ENCODE measurements around the gene SMC1A.

SMC1A gene

DNA sequence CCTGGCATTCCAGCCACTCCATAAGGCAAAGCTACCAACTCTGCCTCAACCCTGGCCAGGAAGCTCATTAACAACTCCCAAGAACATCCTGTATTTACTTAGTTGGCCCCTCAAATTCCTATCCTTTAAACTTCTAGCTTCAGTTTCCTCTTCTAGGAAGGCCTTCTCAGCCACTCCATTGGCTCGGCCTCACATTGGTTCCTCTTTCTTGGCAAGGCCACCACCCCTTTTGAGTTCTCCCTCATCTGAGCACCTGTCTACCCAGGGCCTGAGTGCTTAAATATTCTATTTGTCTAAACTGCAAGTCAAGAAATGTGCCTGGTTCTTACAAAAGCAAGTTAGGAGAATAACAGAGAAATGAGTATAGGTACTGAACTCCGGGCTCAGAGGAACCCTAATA is 10.0 kb downstream of the SMC1A start:
- no peaks in the 10 kb centered on the region for H3K4me1 ChIP-seq (ENCODE audit: insufficient read depth, poor library complexity, severe bottlenecking)
- no peak for ATAC-seq (ENCODE audit: low read depth)
- no peak overlapping the region for H3K27ac ChIP-seq (ENCODE audit: poor library complexity, severe bottlenecking)
- no peaks in the 10 kb centered on the region for H3K9me3 ChIP-seq (ENCODE audit: severe bottlenecking)
- H3K4me3 ChIP-seq (ENCODE audit: severe bottlenecking) = no peak overlapping the region
- TF ChIP-seq, protein P1, sequence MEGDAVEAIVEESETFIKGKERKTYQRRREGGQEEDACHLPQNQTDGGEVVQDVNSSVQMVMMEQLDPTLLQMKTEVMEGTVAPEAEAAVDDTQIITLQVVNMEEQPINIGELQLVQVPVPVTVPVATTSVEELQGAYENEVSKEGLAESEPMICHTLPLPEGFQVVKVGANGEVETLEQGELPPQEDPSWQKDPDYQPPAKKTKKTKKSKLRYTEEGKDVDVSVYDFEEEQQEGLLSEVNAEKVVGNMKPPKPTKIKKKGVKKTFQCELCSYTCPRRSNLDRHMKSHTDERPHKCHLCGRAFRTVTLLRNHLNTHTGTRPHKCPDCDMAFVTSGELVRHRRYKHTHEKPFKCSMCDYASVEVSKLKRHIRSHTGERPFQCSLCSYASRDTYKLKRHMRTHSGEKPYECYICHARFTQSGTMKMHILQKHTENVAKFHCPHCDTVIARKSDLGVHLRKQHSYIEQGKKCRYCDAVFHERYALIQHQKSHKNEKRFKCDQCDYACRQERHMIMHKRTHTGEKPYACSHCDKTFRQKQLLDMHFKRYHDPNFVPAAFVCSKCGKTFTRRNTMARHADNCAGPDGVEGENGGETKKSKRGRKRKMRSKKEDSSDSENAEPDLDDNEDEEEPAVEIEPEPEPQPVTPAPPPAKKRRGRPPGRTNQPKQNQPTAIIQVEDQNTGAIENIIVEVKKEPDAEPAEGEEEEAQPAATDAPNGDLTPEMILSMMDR (IDR thresholded peaks at IDR 0.05; ENCODE audit: poor library complexity, severe bottlenecking) = no peak
- DNase-seq (ENCODE audit: low spot score) = no peak
- peaks cover 37% of the 10 kb centered on the region for H3K36me3 ChIP-seq (ENCODE audit: low read depth)
- H3K27me3 ChIP-seq (ENCODE audit: insufficient read depth, poor library complexity, severe bottlenecking) = no peaks in the 10 kb centered on the region

DNA sequence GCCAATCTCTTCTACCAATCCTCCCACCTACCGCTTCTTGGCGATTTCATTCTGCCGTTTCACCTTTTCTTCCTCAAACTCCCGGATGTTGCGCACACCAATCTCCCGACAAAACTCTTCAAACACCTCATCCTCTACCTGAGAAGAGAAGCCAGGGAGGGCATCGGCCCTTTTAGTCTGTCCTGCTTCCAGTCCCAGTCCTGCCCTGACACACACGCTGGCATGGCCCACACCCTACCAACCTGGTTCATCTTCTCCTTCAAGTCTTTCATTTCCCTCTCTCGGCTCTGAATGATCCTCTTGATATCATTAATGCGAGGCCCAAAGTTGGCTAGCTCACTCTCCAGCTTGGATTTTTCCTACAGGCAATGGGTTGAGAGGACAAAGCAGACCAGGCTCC is 18.9 kb downstream of the SMC1A start:
- TF ChIP-seq, protein P1 (IDR thresholded peaks at IDR 0.05; ENCODE audit: poor library complexity, severe bottlenecking) = no peak
- no peaks in the 10 kb centered on the region for H3K27me3 ChIP-seq (ENCODE audit: insufficient read depth, poor library complexity, severe bottlenecking)
- peaks cover 28% of the 10 kb centered on the region for H3K36me3 ChIP-seq (ENCODE audit: low read depth)

DNA sequence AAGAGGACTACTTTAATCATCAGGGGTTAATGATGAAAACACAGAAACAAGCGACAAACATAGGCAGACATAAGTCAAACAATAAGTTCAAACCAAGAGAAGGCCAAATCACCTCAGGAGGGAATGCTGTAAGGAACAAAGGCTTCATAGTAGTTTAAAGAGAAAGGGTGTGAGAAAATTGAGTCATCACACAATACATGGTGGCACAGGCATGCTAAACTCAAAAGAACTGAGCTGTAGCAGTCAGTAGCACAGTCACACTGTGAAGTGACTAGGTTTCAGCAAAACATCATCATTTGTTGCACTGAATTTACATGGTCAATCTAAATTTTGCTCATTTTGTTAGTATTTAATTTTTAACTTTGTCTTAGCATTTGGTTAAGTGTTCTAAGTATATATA is 24.2 kb downstream of the SMC1A start:
- no peaks in the 10 kb centered on the region for H3K27me3 ChIP-seq (ENCODE audit: insufficient read depth, poor library complexity, severe bottlenecking)
- ATAC-seq (ENCODE audit: low read depth) = no peak
- no peak for DNase-seq (ENCODE audit: low spot score)
- no peaks in the 10 kb centered on the region for H3K9me3 ChIP-seq (ENCODE audit: severe bottlenecking)
- H3K4me3 ChIP-seq (ENCODE audit: severe bottlenecking) = no peak overlapping the region
- TF ChIP-seq, protein P1 (IDR thresholded peaks at IDR 0.05; ENCODE audit: poor library complexity, severe bottlenecking) = no peak
- peaks cover 26% of the 10 kb centered on the region for H3K36me3 ChIP-seq (ENCODE audit: low read depth)
- no peaks in the 10 kb centered on the region for H3K4me1 ChIP-seq (ENCODE audit: insufficient read depth, poor library complexity, severe bottlenecking)
- H3K27ac ChIP-seq (ENCODE audit: poor library complexity, severe bottlenecking) = no peak overlapping the region

More for the DNA sequence above, 18.9 kb downstream of the SMC1A start:
- H3K9me3 ChIP-seq (ENCODE audit: severe bottlenecking) = no peaks in the 10 kb centered on the region
- DNase-seq (ENCODE audit: low spot score) (no peak), ATAC-seq (ENCODE audit: low read depth) (no peak)
- H3K4me3 ChIP-seq (ENCODE audit: severe bottlenecking) = no peak overlapping the region
- no peak overlapping the region for H3K27ac ChIP-seq (ENCODE audit: poor library complexity, severe bottlenecking)
- H3K4me1 ChIP-seq (ENCODE audit: insufficient read depth, poor library complexity, severe bottlenecking) = no peaks in the 10 kb centered on the region

DNA sequence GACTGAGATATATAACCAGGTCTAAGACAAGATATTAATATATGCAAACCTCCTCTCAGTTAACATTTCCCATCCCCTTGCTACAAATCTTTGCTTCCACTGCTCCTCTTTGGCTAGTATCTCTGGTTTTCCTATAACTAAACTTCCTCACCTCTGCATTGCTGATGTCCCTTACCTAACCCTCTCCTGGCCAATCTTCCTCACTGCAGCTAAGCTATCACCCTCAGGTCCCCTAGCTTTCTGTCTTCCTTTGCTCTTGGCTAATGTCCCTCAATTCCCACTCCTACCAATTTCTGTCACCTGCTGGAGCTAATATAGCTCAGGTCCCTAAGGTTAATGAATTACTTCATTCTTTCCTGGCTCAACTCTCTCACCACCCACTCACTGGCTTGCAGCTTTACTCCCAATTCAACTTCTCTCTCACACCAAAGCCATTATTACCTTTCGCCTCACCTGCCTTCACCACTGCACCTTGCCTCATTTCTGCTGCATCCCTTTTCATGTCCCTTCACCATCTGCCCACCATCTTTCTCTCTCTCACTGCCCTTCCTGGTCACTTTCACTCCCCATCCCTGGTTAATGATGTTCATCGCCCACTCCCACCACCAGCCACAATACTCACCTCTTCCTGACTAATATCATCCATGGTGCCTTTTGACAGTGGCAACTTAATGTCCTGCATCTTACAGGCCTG is 26.7 kb downstream of the SMC1A start:
- peaks cover 26% of the 10 kb centered on the region for H3K36me3 ChIP-seq (ENCODE audit: low read depth)
- ATAC-seq (ENCODE audit: low read depth) = no peak
- H3K4me3 ChIP-seq (ENCODE audit: severe bottlenecking) = no peak overlapping the region
- TF ChIP-seq, protein P1 (IDR thresholded peaks at IDR 0.05; ENCODE audit: poor library complexity, severe bottlenecking) = no peak
- H3K9me3 ChIP-seq (ENCODE audit: severe bottlenecking) = no peaks in the 10 kb centered on the region
- H3K27ac ChIP-seq (ENCODE audit: poor library complexity, severe bottlenecking) = no peak overlapping the region
- H3K4me1 ChIP-seq (ENCODE audit: insufficient read depth, poor library complexity, severe bottlenecking) = no peaks in the 10 kb centered on the region
- H3K27me3 ChIP-seq (ENCODE audit: insufficient read depth, poor library complexity, severe bottlenecking) = no peaks in the 10 kb centered on the region
- DNase-seq (ENCODE audit: low spot score) = no peak

DNA sequence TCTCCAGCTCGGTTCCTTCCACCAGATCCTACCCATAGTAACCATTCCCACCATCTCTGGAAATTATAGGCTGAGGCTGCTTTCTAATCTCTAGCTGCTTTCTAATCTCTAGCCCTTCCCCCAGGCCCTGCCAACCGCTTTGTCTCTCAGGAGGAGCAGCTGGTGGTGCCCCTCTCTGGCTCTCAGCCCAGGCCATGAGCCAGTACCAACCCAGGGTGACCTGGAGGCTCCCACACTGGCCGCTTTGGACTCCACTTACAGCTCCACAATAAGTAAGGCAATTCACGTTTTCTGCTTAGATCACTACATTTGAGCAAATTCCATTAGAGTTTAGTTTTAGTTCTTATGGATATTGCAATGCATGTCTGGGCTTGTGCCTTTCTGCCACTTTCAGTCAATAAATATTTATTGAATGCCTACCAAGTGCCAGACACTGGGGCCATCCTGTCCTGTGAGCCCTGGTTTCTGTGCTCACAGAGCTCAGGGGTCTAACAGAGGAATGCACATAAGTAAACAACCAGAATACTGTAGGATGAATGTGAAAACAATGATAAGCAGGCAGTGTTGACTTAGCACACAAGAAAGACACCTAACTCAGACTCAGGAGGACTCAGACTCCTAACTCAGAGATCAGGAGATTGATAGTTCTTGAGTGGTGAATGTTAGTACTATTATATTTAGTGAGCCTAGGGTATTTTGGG is 38.9 kb downstream of the SMC1A start:
- no peak overlapping the region for H3K27ac ChIP-seq (ENCODE audit: poor library complexity, severe bottlenecking)
- DNase-seq (ENCODE audit: low spot score) (no peak), ATAC-seq (ENCODE audit: low read depth) (no peak)
- no peak overlapping the region for H3K4me3 ChIP-seq (ENCODE audit: severe bottlenecking)
- H3K36me3 ChIP-seq (ENCODE audit: low read depth) = peaks cover 49% of the 10 kb centered on the region
- H3K4me1 ChIP-seq (ENCODE audit: insufficient read depth, poor library complexity, severe bottlenecking) = no peaks in the 10 kb centered on the region
- no peaks in the 10 kb centered on the region for H3K9me3 ChIP-seq (ENCODE audit: severe bottlenecking)
- H3K27me3 ChIP-seq (ENCODE audit: insufficient read depth, poor library complexity, severe bottlenecking) = no peaks in the 10 kb centered on the region
- TF ChIP-seq, protein P1 (IDR thresholded peaks at IDR 0.05; ENCODE audit: poor library complexity, severe bottlenecking) = no peak

Measured in RWPE2 (cell line).